Stimulated activated naive CD4-positive, alpha-beta T cell treated with Interleukin-2 at 50 U/mL for 16 hours (primary cell): Measurements from ENCODE around the gene SERPINF2.
"Not testable (repeated sequence)": the region's sequence is repeated elsewhere in the genome, so short reads cannot be mapped to it uniquely, and the experiment has no call there.

Experiments used
- DNase-seq: peaks from one replicate; lab custom pipeline; 2025; lab: John Stamatoyannopoulos, UW

SERPINF2 gene

DNA sequence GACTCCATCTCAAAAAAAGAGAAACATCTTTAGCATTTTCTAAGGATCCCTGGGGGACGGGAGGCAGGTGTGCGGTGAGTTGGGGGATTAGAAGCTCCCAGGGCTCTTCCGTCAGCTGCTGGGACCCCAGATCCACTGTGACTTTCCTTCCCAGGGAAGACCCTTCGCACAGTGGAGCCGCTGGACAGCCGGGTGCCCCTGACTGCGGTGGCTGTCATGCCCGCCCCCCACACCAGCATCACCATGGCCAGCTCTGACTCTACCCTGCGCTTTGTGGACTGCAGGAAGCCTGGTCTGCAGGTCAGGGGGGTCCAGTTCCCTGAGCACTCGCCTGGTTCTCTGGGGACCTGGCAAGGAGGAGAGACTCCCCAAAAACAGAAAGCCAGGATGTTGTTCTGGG is 7.3 kb upstream of the SERPINF2 start:
- no peak for DNase-seq

DNA sequence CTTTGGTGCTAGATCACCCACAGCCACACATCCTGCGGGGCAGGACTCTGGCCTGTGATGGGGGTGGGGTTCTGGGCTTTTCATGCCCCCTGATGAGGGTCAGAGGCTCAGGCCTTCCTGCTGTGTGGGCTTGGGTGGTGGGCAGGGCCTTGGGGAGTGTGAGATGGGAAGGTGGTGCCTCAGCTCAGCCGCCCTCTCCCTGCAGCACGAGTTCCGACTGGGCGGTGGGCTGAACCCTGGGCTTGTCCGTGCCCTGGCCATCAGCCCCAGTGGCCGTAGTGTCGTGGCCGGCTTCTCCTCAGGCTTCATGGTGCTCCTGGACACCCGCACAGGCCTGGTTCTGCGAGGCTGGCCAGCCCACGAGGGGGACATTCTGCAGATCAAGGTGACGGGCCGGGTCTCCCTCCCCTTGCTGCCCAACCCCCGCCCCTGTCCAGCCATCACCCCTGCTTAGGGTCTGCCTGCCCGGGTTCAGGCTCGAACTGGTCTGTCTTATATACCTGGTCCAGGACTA is 6.8 kb upstream of the SERPINF2 start:
- DNase-seq: no peak

GRCh38 chr17:1736348-1737281 is 6.1 kb upstream of the SERPINF2 start:
- peak; percentile 54 for DNase-seq

DNA sequence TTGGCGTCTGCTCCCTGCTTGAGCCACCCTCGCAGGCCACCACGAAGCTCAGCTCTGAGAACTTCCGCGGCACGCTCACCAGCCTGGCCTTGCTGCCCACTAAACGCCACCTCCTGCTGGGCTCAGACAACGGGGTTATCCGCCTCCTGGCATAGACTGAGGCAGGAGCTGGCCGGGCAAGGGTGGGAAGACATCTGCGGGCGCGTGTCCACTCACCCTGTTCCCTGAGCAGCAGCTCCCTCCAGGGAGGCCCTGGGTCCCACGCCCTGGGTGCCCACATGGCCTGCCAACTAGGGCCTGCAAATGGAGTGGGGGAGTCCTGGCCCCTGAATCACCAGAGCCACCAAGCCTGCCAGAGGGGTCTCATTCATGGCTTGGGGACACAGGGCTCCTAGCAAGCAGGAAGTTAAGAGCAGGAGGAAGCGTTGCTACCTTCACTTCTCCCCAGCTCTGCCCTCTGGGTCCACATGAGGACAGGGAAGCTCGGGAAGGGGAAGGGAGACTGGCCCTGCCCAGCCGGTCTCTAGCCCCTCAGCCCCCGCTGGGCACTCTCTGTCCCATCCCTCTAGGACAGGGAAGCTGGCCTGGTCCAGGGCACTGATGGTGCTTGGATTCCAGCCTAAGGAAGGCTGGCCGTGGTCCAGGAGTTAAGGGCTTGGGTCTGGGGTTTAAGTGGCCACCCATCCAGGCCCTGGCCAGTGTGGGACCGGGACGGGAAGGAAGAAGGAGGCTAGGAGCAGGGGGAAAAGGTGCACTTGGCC is 5.0 kb upstream of the SERPINF2 start:
- no peak for DNase-seq

DNA sequence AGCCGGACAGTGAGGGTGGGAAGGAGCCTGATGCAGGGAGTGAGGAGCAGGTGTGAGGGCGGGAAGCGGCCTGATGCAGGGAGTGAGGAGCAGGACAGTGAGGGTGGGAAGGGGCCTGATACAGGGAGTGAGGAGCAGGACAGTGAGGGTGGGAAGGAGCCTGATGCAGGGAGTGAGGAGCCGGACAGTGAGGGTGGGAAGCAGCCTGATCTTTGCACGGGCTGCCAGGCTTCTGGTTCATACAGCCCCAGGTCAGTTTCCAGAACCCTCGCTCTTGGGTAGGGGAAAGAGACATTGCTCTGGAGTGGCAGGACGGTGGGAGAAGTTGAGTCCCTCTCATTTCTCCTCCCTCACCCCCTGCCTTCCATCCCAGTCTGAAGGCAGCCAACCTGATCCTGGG is 772 bp upstream of the SERPINF2 start:
- not testable (repeated sequence) for DNase-seq

- DNase-seq: no peak
Observed at GRCh38 chr17:1743088-1743439, 393 bp downstream of the SERPINF2 start.

- DNase-seq: no peak
Observed at GRCh38 chr17:1744551-1745512, 2.2 kb downstream of the SERPINF2 start.

- DNase-seq: no peak
Observed at GRCh38 chr17:1745513-1746020, 2.9 kb downstream of the SERPINF2 start.

DNA sequence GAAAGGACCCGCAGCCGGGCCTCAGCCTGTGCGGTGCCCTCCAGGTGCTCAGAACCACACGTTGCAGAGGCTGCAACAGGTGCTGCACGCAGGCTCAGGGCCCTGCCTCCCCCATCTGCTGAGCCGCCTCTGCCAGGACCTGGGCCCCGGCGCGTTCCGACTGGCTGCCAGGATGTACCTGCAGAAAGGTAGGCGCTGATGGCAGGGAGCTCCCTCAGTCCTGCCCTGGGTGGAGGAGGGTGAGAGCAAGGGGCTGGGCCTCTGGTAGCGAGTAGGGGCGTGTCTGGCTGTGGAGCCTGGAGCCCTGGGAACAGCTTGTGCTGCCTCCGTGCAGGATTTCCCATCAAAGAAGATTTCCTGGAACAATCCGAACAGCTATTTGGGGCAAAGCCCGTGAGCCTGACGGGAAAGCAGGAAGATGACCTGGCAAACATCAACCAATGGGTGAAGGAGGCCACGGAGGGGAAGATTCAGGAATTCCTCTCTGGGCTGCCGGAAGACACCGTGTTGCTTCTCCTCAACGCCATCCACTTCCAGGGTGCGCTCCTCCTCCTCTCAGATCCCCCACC is 4.4 kb downstream of the SERPINF2 start:
- no peak for DNase-seq

DNA sequence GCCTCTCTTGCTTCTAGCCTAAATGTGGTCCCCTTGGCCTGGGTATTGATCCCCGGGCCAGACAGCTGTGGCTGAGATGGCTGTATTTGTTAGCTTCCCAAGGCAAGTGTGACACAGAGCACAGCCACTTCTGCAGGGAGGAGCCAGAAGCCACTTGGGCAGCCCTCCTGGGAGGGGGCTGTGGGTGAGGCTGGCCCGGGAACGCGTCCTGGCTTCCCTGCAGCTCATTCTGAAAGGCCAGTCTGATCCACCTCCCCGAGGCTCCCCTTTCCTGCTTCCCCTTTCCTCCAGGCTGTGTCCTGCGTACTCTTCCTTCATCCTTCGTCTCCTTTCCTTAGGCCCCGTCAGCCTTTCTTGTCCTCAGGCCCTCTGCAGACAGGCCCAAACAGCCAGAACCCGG is 8.0 kb downstream of the SERPINF2 start:
- no peak for DNase-seq

- DNase-seq: no peak
Observed at GRCh38 chr17:1752425-1753262, 10.0 kb downstream of the SERPINF2 start.

DNA sequence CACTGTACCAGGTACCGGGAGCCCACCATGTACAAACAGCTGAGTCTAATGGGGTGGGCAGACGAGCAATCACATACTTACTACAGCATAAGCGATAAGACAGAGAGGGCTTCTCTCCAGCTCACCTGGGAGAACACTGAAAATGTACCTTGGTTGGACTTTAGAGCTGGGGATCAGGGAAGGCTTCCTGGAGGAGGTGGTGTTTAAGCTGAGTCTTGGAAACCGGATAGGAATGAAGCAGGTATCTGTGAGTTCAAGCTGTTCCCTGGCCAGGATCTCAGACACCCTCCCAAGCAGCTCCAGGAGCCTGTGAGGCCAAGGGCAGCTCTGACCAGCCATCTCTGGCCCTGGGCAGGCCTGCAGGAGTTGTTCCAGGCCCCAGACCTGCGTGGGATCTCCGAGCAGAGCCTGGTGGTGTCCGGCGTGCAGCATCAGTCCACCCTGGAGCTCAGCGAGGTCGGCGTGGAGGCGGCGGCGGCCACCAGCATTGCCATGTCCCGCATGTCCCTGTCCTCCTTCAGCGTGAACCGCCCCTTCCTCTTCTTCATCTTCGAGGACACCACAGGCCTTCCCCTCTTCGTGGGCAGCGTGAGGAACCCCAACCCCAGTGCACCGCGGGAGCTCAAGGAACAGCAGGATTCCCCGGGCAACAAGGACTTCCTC is 11.2 kb downstream of the SERPINF2 start:
- DNase-seq: no peak

DNA sequence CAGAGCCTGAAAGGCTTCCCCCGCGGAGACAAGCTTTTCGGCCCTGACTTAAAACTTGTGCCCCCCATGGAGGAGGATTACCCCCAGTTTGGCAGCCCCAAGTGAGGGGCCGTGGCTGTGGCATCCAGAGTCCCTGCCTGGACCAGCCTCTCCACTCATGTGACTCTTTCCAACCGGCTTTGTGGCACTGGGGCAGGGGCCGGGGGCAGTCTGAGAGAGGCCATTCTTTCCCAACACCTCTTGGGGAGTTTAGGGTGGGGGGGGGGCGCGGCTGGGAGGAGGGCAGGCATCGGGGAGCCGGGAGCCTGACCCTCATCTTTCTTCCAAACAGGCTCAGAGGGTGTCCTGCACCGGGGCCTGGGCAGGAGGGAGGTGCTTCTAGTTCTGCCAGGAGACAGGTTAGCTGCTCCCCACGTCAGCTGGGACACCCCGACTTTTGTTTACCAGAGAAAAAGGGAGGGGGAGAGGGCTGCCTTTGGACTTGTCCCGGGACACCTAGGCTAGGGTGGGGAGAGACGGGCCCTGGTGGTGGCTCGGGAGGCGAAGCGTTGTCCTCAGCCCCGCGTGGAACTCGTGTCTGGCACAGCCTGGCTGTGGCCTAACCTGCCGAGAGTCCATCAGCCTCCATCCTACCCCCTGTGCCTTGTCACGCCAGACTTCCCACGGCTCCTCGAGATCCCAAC is 11.9 kb downstream of the SERPINF2 start:
- no peak for DNase-seq

DNA sequence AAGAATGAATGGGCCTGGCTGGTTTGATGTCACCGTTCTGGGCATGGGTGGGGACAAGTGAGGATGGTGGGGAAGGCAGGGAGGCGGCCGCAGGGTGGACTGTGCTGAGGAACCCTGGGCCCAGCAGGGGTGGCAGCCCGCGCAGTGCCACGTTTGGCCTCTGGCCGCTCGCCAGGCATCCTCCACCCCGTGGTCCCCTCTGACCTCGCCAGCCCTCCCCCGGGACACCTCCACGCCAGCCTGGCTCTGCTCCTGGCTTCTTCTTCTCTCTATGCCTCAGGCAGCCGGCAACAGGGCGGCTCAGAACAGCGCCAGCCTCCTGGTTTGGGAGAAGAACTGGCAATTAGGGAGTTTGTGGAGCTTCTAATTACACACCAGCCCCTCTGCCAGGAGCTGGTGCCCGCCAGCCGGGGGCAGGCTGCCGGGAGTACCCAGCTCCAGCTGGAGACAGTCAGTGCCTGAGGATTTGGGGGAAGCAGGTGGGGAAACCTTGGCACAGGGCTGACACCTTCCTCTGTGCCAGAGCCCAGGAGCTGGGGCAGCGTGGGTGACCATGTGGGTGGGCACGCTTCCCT is 12.7 kb downstream of the SERPINF2 start:
- no peak for DNase-seq

DNA sequence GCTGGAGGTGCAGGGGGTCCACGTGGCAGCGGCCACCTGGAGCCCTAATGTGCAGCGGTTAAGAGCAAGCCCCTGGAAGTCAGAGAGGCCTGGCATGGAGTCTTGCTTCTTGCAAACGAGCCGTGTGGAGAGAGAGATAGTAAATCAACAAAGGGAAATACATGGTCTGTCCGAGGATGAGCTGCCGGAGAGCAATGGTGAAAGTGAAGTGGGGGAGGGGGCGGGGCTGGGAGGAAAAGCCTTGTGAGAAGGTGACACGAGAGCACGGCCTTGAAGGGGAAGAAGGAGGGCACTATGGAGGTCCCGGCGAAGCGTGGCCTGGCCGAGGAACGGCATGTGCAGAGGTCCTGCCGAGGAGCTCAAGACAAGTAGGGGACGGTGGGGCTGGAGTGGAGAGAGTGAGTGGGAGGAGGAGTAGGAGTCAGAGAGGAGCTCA is 13.2 kb downstream of the SERPINF2 start:
- DNase-seq: no peak

DNA sequence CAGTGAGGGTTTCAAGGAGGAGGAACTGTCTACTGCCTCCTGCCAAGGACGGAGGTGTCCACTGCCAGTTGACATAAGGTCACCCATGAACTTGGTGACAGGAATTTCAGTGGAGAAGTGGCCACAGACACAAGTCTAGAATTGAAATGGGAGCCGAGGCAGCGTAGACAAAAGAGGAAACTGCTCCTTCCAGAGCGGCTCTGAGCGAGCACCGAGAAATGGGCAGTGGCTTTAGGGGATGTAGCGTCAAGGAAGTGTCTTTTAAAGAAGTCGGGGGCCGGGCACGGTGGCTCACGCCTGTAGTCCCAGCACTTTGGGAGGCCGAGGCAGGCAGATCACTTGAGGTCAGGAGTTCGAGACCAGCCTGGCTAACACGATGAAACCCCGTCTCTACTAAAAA is 16.1 kb downstream of the SERPINF2 start:
- no peak for DNase-seq

DNA sequence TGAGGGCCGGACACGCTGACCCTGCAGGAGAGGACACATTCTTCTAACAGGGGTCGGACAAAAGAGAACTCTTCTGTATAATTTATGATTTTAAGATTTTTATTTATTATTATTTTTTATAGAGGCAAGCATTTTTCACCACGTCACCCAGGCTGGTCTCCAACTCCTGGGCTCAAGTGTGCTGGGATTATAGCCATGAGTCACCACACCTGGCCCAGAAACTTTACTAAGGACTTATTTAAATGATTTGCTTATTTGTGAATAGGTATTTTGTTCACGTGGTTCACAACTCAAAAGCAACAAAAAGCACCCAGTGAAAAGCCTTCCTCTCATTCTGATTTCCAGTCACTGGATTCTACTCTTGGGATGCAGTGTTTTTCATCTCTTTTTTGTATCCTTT is 16.9 kb downstream of the SERPINF2 start:
- no peak for DNase-seq

GRCh38 chr17:1762233-1762900 is 19.7 kb downstream of the SERPINF2 start:
- no peak for DNase-seq
